Small intestine (tissue), 7 donors: ENCODE data around the gene PTPRE. TPM values are rescaled to one million over a fixed set of nuclear protein-coding genes. Genes with fewer than 3 reads are reported as not detected.
A peak's percentile ranks its signal among the peaks of the same experiment; 100 is the strongest.

Source experiments
- DNase-seq, 2 donors: peaks; one replicate each; pipeline versions ENCODE4 v3.0.0 to v3.0.0-alpha.2; 2013
- FAIRE-seq: peaks from 2 replicates; lab custom pipeline; 2012; peaks lifted over from hg19 to GRCh38; lab: Jason Lieb, UNC
- H3K27ac ChIP-seq, 3 donors: one replicate each; pipeline ENCODE4 v1.5.1; 2013; ENCODE audit warnings: low read length in 2 of 3, mild to moderate bottlenecking in 2 of 3, control low read depth in 1 of 3, inconsistent platforms in 1 of 3, low read depth in 1 of 3, moderate library complexity in 1 of 3
- H3K27me3 ChIP-seq, 3 donors: one replicate each; pipeline ENCODE4 v1.6.1; 2013; ENCODE audit warnings: low read length in 3 of 3, inconsistent platforms in 1 of 3; ENCODE audit not compliant: control insufficient read depth in 3 of 3, insufficient read depth in 3 of 3
- H3K36me3 ChIP-seq, 3 donors: one replicate each; pipeline ENCODE4 v1.6.1; 2013; ENCODE audit warnings: low read length in 3 of 3, inconsistent platforms in 1 of 3, low read depth in 1 of 3, mild to moderate bottlenecking in 1 of 3, moderate library complexity in 1 of 3; ENCODE audit not compliant: control insufficient read depth in 3 of 3, insufficient read depth in 2 of 3
- H3K4me1 ChIP-seq, 3 donors: one replicate each; pipeline ENCODE4 v1.6.1; 2013; ENCODE audit warnings: low read length in 2 of 3, inconsistent platforms in 1 of 3, low read depth in 1 of 3, mild to moderate bottlenecking in 1 of 3, moderate library complexity in 1 of 3; ENCODE audit not compliant: control insufficient read depth in 3 of 3, insufficient read depth in 2 of 3
- H3K4me3 ChIP-seq, 3 donors: one replicate each; pipeline ENCODE4 v1.5.1; 2013; ENCODE audit warnings: low read length in 3 of 3, control low read depth in 1 of 3, inconsistent platforms in 1 of 3, low read depth in 1 of 3, mild to moderate bottlenecking in 1 of 3, moderate library complexity in 1 of 3
- H3K9me3 ChIP-seq, 2 donors: one replicate each; pipeline ENCODE4 v1.6.1; 2013; ENCODE audit warnings: low read depth in 1 of 2, low read length in 1 of 2; ENCODE audit not compliant: control insufficient read depth in 2 of 2, insufficient read depth in 1 of 2
- WGBS, 3 donors: extraction: QIAGEN DNeasy Blood & Tissue Kit; methylation state at CpG; one replicate each; pipeline ENCODE4 v1.1.7; 2013; 5-methylcytosine and 5-hydroxymethylcytosine counted together
- polyA plus RNA-seq, 4 donors: library from polyadenylated mRNA; stranded (reverse) in 3 of 4; unstranded in 1 of 4; fragments of 200-250 nt in 3 of 4; fragments of 120-200 nt in 1 of 4; gene quantifications; one replicate each; pipeline versions ENCODE4 v1.2.1 to v1.2.3, GENCODE V29; 2013
- donor health status: healthy with polysubstance abuse.
- donor health status: control.
- donor health status: control.
- donor health status: Bipolar disorder and iron deficiency.
- donor health status: healthy.

PTPRE gene
- polyA plus RNA-seq, 4 donors, result 2.7 to 21.0 (median 6.2) TPM

DNA sequence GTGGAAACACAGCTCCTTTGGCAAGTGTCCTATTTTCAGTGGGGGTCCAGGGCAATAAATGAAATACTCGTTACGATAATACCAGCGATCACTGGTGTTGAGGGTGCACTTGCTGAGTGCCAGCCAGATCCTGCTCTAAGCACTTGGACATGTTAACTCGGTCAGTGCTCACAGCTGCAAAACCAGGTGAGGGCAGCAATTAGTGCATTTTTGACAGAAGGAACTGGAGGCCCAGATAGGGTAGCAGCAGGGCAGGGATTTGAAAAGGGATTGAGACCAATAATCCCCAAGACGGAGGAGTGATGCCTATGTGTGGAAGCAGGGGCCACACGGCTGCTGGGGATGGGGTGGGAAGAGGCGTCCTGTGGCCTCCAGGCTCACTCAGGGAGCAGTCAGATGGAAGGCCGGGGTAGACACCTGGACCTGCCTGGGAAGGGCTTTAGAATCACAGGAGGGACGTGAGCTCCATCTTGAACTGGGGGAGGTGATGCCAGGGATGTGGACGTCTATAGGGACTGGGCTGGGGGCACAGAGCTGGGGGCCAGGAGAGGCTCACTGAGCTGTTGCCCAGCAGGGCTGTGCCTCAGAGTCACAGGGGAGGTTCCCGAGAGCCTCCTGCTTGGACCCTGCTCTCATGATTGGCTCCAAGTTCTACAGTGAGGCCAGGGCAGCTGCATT, 14.3 kb downstream of the PTPRE start:
- Histone ChIP-seq H3K27me3 (no peaks in the 10 kb centered on the region), H3K27ac (peak overlapping the region in 1 of 3 donors; percentile 71), H3K36me3 (peaks cover 0 to 3% (median 0%) of the 10 kb centered on the region in 3 donors), H3K4me3 (no peak overlapping the region), H3K9me3 (no peaks in the 10 kb centered on the region), H3K4me1 (peaks cover 7 to 18% (median 11%) of the 10 kb centered on the region in 3 donors)
- 86 to 93% (median 90%) methylated on average over 11 of the region's 11 CpGs for WGBS, 3 donors
- FAIRE-seq (no peak), DNase-seq (no peak)

- Histone ChIP-seq H3K9me3 (no peaks in the 10 kb centered on the region), H3K4me1 (peaks cover 7 to 18% (median 11%) of the 10 kb centered on the region in 3 donors), H3K4me3 (no peak overlapping the region), H3K27ac (peak overlapping the region in 1 of 3 donors; percentile 59), H3K36me3 (peaks cover 0 to 3% (median 0%) of the 10 kb centered on the region in 3 donors), H3K27me3 (no peaks in the 10 kb centered on the region)
- DNase-seq (peak in 1 of 2 donors; percentile 35), FAIRE-seq (no peak)
- WGBS, 3 donors, result 45 to 59% (median 55%) methylated on average over 2 of the region's 2 CpGs
Observed at GRCh38 chr10:127921753-127922145, 14.8 kb downstream of the PTPRE start.

DNA sequence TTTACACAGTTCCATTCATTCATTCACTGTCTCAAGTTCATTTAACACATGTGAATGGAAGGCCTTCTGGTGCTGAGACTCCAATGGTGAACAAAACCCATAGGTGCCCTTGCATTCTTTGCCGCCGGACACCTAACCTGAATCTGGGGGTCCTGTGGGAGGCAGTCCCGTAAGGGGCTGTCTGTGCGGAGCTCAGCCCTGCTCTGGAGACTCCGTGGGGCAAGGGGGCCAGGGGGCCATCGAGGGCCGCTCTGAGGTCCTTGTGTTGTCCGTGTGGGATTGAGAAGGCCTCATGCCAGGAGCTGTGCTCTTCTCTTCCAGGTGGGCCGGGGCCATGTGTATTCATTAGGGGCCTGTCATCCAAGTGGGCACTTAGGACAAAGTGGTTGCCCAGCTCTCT, 15.3 kb downstream of the PTPRE start:
- Histone ChIP-seq H3K36me3 (peaks cover 0 to 3% (median 0%) of the 10 kb centered on the region in 3 donors), H3K27ac (peak overlapping the region in 2 of 3 donors; percentile 47 to 59), H3K4me1 (peaks cover 7 to 18% (median 11%) of the 10 kb centered on the region in 3 donors), H3K27me3 (no peaks in the 10 kb centered on the region), H3K9me3 (no peaks in the 10 kb centered on the region), H3K4me3 (no peak overlapping the region)
- DNase-seq (no peak), FAIRE-seq (no peak)
- 93 to 99% (median 94%) methylated on average over 9 of the region's 9 CpGs for WGBS, 3 donors

DNA sequence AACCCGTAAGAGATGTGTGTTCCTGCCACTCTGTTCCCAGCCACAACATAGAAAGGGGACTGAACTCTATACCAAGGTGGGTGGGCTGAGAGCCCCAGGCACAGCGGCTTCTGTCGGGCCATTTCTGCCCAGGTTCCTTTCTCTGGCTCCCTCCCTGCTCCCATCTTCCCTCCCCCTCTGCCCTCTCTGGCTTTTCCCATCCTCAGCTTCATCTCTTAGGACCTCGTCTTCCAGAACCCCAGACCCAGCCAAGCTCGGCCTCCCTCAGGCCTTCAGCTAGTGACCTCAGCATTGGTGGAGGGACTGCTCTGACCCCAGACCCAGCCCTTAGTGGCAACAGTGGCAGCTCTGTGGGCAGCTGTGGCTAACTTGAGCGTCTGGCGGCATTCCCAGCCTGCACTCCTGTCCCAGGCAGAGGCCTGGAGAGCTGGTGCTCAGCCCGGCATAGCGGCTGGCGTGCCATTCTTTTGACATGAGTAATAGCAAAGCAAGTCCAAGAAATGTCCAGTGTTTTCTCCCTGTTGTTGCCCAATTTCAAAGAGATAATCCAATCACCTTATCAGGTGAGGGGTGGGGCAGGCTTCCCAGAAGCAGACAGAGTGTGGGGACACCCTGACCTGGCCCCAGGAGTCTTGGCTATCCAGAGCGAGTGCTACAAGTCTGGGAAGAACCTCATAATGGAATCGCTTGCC, 15.9 kb downstream of the PTPRE start:
- WGBS, 3 donors, result 85 to 90% (median 86%) methylated on average over 12 of the region's 12 CpGs
- H3K36me3 ChIP-seq, result peaks cover 0 to 3% (median 0%) of the 10 kb centered on the region in 3 donors
- H3K27ac ChIP-seq, result peak overlapping the region; percentile 2 to 59 (median 47)
- no peaks in the 10 kb centered on the region for H3K9me3 ChIP-seq
- no peak for FAIRE-seq
- H3K27me3 ChIP-seq, result no peaks in the 10 kb centered on the region
- no peak overlapping the region for H3K4me3 ChIP-seq
- peak; percentile 24 to 67 for DNase-seq
- peaks cover 7 to 18% (median 11%) of the 10 kb centered on the region in 3 donors for H3K4me1 ChIP-seq

- 58 to 79% (median 71%) methylated on average over 1 of the region's 1 CpG for WGBS, 3 donors
- Histone ChIP-seq H3K9me3 (no peaks in the 10 kb centered on the region), H3K36me3 (peaks cover 0 to 3% (median 0%) of the 10 kb centered on the region in 3 donors), H3K4me1 (peaks cover 7 to 18% (median 11%) of the 10 kb centered on the region in 3 donors), H3K27me3 (no peaks in the 10 kb centered on the region), H3K27ac (no peak overlapping the region), H3K4me3 (no peak overlapping the region)
- FAIRE-seq (no peak), DNase-seq (no peak)
Observed at GRCh38 chr10:127923646-127924045, 16.7 kb downstream of the PTPRE start.

- no peak for DNase-seq
- Histone ChIP-seq H3K4me1 (peaks cover 7 to 18% (median 10%) of the 10 kb centered on the region in 3 donors), H3K9me3 (no peaks in the 10 kb centered on the region), H3K36me3 (peaks cover 0 to 3% (median 0%) of the 10 kb centered on the region in 3 donors), H3K27me3 (no peaks in the 10 kb centered on the region), H3K27ac (peak overlapping the region in 1 of 3 donors; percentile 40), H3K4me3 (no peak overlapping the region)
- FAIRE-seq, result no peak
- 77 to 83% (median 81%) methylated on average over 6 of the region's 6 CpGs for WGBS, 3 donors
Observed at GRCh38 chr10:127925471-127926207, 18.7 kb downstream of the PTPRE start.

GRCh38 chr10:127926455-127926854, 19.6 kb downstream of the PTPRE start:
- no peaks in the 10 kb centered on the region for H3K27me3 ChIP-seq
- no peak for DNase-seq
- FAIRE-seq, result no peak
- no peak overlapping the region for H3K4me3 ChIP-seq
- H3K36me3 ChIP-seq, result peaks cover 0 to under 1% (median 0%) of the 10 kb centered on the region in 3 donors
- peak overlapping the region in 1 of 3 donors; percentile 57 for H3K27ac ChIP-seq
- peaks cover 7 to 15% (median 10%) of the 10 kb centered on the region in 3 donors for H3K4me1 ChIP-seq
- H3K9me3 ChIP-seq, result no peaks in the 10 kb centered on the region
- 70 to 89% (median 83%) methylated on average over 8 of the region's 8 CpGs for whole genome bisulfite sequencing, 3 donors
